Measurements from ENCODE around the gene RAB3B. TPM values are rescaled to one million over a fixed set of nuclear protein-coding genes. Genes with fewer than 3 reads are reported as not detected.
"Not testable (repeated sequence)": the region's sequence is repeated elsewhere in the genome, so short reads cannot be mapped to it uniquely, and the experiment has no call there.

Gene RAB3B
- total and polyA plus RNA-seq, 9 of the 15 experiments (the other 6 are each of a cell fraction or from before 2014, with no cell fraction given): 0.07 to 0.47 (median 0.27) TPM

DNA sequence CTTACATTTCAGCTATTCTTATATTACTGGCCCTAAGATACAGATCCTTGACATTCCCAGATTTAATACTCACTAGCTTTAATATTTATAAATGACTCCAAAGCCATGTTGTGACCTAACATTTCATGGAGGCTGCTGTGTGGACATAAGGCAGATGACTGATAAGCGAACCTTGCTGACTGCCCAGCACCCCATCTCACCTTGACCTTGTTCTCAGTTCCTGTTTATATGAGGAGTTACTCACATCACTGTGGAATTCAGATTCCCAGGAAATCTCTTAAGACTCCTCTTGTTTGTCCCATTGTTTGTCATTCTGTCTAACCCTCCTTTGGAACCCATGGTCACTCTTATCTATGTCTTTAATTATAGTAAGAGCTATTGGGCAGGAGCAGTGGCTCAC, 21.9 kb downstream of the RAB3B start (continued):
- TF ChIP-seq, protein P1, sequence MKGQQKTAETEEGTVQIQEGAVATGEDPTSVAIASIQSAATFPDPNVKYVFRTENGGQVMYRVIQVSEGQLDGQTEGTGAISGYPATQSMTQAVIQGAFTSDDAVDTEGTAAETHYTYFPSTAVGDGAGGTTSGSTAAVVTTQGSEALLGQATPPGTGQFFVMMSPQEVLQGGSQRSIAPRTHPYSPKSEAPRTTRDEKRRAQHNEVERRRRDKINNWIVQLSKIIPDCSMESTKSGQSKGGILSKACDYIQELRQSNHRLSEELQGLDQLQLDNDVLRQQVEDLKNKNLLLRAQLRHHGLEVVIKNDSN (CRISPR knock-in tag; IDR thresholded peaks at IDR 0.05): no peak

DNA sequence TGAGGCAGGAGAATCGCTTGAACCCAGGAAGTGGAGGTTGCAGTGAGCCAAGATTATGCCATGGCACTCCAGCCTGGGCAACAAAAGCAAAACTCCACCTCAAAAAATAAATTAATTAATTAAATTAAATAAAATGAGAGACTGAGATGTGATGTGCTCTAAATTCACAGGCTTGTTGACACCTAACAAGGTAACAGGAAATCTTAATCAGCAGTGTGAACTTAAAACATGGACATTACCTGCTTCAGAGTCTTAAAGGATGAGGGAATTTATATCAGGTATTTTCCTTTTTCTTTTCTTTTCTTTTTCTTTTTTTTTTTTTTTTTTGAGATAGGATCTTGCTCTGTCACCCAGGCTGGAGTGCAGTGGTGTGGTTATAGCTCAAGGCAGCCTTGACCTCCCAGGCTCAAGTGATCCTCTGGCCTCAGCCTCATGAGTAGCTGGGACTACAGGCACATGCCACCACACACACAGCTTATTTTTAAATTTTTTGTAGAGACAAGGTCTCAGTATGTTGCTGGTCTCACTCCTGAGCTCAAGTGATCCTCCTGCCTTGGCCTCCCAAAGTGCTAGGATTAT, 23.2 kb downstream of the RAB3B start:
- H4K20me1 ChIP-seq (replicated peaks; ENCODE audit: control insufficient read depth, insufficient read depth, low read length); H3K79me2 ChIP-seq (ENCODE audit: control insufficient read depth, insufficient read depth, low read length); FAIRE-seq; H3K27ac ChIP-seq (ENCODE audit: extremely low read depth, low read depth, low read length); CTCF ChIA-PET (ENCODE audit: low intra/inter-chr PET ratio); H3K4me3 ChIP-seq; DNase-seq (ENCODE audit: extremely low read depth in 1 of 4, low spot score in 3 of 4); H3K4me2 ChIP-seq (ENCODE audit: insufficient read depth, low read length); H3K9me3 ChIP-seq (replicated peaks; ENCODE audit: control insufficient read depth, insufficient read depth, low read depth, low read length); H3K9ac ChIP-seq (ENCODE audit: insufficient read depth in 1 of 2, low read depth in 2 of 2, low read length in 2 of 2); H2AFZ ChIP-seq (ENCODE audit: low read depth, low read length); intact Hi-C loops (cut with micrococcal nuclease); H3K36me3 ChIP-seq (ENCODE audit: control insufficient read depth, insufficient read depth, low read length); H3K27me3 ChIP-seq (ENCODE audit: control insufficient read depth in 2 of 2, insufficient read depth in 2 of 2, low read length in 2 of 2); BruUV-seq (replicated peaks); in situ Hi-C loops (cut with MboI); H3K9me1 ChIP-seq (ENCODE audit: control insufficient read depth, insufficient read depth, low read length); TF ChIP-seq NR2C2 (CRISPR knock-in tag; IDR thresholded peaks at IDR 0.05): not testable (repeated sequence)
- TF ChIP-seq NR2C2 (tag; IDR thresholded peaks at IDR 0.05): 0 out of 2 replicates have a peak, but pooled peaks have one; percentile 53
- 0 out of 2 replicates have a peak, but pooled peaks have one; percentile 16 for TF ChIP-seq SMAD4 (CRISPR knock-in tag; conservative IDR thresholded peaks at IDR 0.05)
- TF ChIP-seq, protein P2, sequence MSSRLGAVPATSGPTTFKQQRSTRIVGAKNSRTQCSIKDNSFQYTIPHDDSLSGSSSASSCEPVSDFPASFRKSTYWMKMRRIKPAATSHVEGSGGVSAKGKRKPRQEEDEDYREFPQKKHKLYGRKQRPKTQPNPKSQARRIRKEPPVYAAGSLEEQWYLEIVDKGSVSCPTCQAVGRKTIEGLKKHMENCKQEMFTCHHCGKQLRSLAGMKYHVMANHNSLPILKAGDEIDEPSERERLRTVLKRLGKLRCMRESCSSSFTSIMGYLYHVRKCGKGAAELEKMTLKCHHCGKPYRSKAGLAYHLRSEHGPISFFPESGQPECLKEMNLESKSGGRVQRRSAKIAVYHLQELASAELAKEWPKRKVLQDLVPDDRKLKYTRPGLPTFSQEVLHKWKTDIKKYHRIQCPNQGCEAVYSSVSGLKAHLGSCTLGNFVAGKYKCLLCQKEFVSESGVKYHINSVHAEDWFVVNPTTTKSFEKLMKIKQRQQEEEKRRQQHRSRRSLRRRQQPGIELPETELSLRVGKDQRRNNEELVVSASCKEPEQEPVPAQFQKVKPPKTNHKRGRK (tag; IDR thresholded peaks at IDR 0.05): peak; percentile 51; the same call in 1 of the 2 replicates
- peak; percentile 66 for TF ChIP-seq NFE2 (IDR thresholded peaks at IDR 0.05; ENCODE audit: low read depth)
- TF ChIP-seq BHLHE40 (IDR thresholded peaks at IDR 0.05; ENCODE audit: low read length): 0 out of 2 replicates have a peak, but pooled peaks have one; percentile 23
- TF ChIP-seq GTF2E2 (tag; IDR thresholded peaks at IDR 0.05): 0 out of 2 replicates have a peak, but pooled peaks have one; percentile 13
- peak; percentile 93 for TF ChIP-seq ZNF384 (IDR thresholded peaks at IDR 0.05; ENCODE audit: low read depth, low read length)
- ATAC-seq: peak; percentile 61
- 75% methylated on average over 1 of the region's 1 CpG for WGBS (ENCODE audit: insufficient coverage, low coverage, missing lambda C conversion rate)
- H3K4me1 ChIP-seq (replicated peaks in 1 of 2; ENCODE audit: control insufficient read depth in 2 of 2, insufficient read depth in 2 of 2, low read length in 2 of 2): peaks cover 11 to 38% of the 10 kb centered on the region in 2 experiments
- POLR2A ChIA-PET: interaction anchor here (1.1 to 1.5 kb wide), 3 partner anchors 11 to 38 kb away, joined by 3 to 4 read pairs (median 4); no protein-coding TSS in a partner anchor
